ENCODE data around the gene EXOSC7. TPM values are rescaled to one million over a fixed set of nuclear protein-coding genes. Genes with fewer than 3 reads are reported as not detected.

EXOSC7 gene
- total RNA-seq, 4 donors from 2014 or later = 33.1 to 57.5 (median 56.3) TPM

- intact Hi-C loops (cut with DNase I) = no loop called here
- H3K27me3 ChIP-seq = no peaks in the 10 kb centered on the region
- H3K4me3 ChIP-seq (replicated peaks in 1 of 3) = no peak overlapping the region
- H3K27ac ChIP-seq = no peak overlapping the region
- H3K9me3 ChIP-seq = no peaks in the 10 kb centered on the region
- H3K36me3 ChIP-seq = no peaks in the 10 kb centered on the region
- WGBS, 2 donors = 83 to 94% methylated on average over 2 of the region's 2 CpGs
- no peak for DNase-seq
- H3K4me1 ChIP-seq = peaks cover 3 to 26% of the 10 kb centered on the region in 2 donors
- no peak for TF ChIP-seq POLR2A (IDR thresholded peaks at IDR 0.05)
- no peak for TF ChIP-seq CTCF (IDR thresholded peaks at IDR 0.05)
Measured at GRCh38 chr3:45029216-45029615, 53.2 kb downstream of the EXOSC7 start.

GRCh38 chr3:45029661-45030060 lies 53.6 kb downstream of the EXOSC7 start:
- no peak for TF ChIP-seq POLR2A (IDR thresholded peaks at IDR 0.05)
- no peak for TF ChIP-seq CTCF (IDR thresholded peaks at IDR 0.05)
- intact Hi-C loops (cut with DNase I) = loop anchor here (10.0 kb wide), 1 partner anchor 465 kb away; no protein-coding TSS in a partner anchor
- Histone ChIP-seq H3K4me3 (replicated peaks in 1 of 3) (no peak overlapping the region), H3K4me1 (peaks cover 3 to 25% of the 10 kb centered on the region in 2 donors), H3K27me3 (no peaks in the 10 kb centered on the region), H3K36me3 (no peaks in the 10 kb centered on the region), H3K27ac (no peak overlapping the region), H3K9me3 (no peaks in the 10 kb centered on the region)
- DNase-seq = no peak
- 67 to 70% methylated on average over 5 of the region's 5 CpGs for WGBS, 2 donors

GRCh38 chr3:45031531-45031930 lies 55.5 kb downstream of the EXOSC7 start:
- TF ChIP-seq CTCF (IDR thresholded peaks at IDR 0.05) (no peak), POLR2A (IDR thresholded peaks at IDR 0.05) (no peak)
- Histone ChIP-seq H3K36me3 (no peaks in the 10 kb centered on the region), H3K9me3 (no peaks in the 10 kb centered on the region), H3K27ac (no peak overlapping the region), H3K4me3 (replicated peaks in 1 of 3) (no peak overlapping the region), H3K4me1 (peaks cover 6 to 25% of the 10 kb centered on the region in 2 donors), H3K27me3 (no peaks in the 10 kb centered on the region)
- intact Hi-C loops (cut with DNase I) = loop anchor here (10.0 kb wide), 1 partner anchor 463 kb away; no protein-coding TSS in a partner anchor
- no peak for DNase-seq
- 83 to 99% methylated on average over 2 to 3 of the region's 3 CpGs for WGBS, 2 donors

- TF ChIP-seq CTCF (IDR thresholded peaks at IDR 0.05) = no peak
- TF ChIP-seq POLR2A (IDR thresholded peaks at IDR 0.05) = no peak
- intact Hi-C loops (cut with DNase I) = loop anchor here (10.0 kb wide), 1 partner anchor 463 kb away; no protein-coding TSS in a partner anchor
- Histone ChIP-seq H3K9me3 (no peaks in the 10 kb centered on the region), H3K4me3 (replicated peaks in 1 of 3) (no peak overlapping the region), H3K36me3 (no peaks in the 10 kb centered on the region), H3K27ac (no peak overlapping the region), H3K27me3 (no peaks in the 10 kb centered on the region), H3K4me1 (peaks cover 8 to 30% of the 10 kb centered on the region in 2 donors)
- WGBS, 2 donors = 94 to 100% methylated on average over 2 of the region's 2 CpGs
- no peak for DNase-seq
Measured at GRCh38 chr3:45032113-45032512, 56.1 kb downstream of the EXOSC7 start.

- intact Hi-C loops (cut with DNase I) = loop anchor here (10.0 kb wide), 1 partner anchor 461 kb away; no protein-coding TSS in a partner anchor
- 85 to 91% methylated on average over 6 of the region's 6 CpGs for WGBS, 2 donors
- Histone ChIP-seq H3K27ac (no peak overlapping the region), H3K27me3 (no peaks in the 10 kb centered on the region), H3K36me3 (no peaks in the 10 kb centered on the region), H3K4me3 (replicated peaks in 1 of 3) (no peak overlapping the region), H3K9me3 (no peaks in the 10 kb centered on the region), H3K4me1 (peaks cover 8 to 34% of the 10 kb centered on the region in 2 donors)
- no peak for DNase-seq
- no peak for TF ChIP-seq CTCF (IDR thresholded peaks at IDR 0.05)
- TF ChIP-seq POLR2A (IDR thresholded peaks at IDR 0.05) = no peak
Measured at GRCh38 chr3:45033791-45034190, 57.7 kb downstream of the EXOSC7 start.

Data from thyroid gland (tissue), 4 donors.